ENCODE results near the gene FAM184A. TPM values are rescaled to one million over a fixed set of nuclear protein-coding genes. Genes with fewer than 3 reads are reported as not detected.
"Not testable (repeated sequence)": the region's sequence is repeated elsewhere in the genome, so short reads cannot be mapped to it uniquely, and the experiment has no call there.

FAM184A gene
- total and polyA plus RNA-seq, 8 donors = 1.8 to 6.4 (median 3.0) TPM

DNA sequence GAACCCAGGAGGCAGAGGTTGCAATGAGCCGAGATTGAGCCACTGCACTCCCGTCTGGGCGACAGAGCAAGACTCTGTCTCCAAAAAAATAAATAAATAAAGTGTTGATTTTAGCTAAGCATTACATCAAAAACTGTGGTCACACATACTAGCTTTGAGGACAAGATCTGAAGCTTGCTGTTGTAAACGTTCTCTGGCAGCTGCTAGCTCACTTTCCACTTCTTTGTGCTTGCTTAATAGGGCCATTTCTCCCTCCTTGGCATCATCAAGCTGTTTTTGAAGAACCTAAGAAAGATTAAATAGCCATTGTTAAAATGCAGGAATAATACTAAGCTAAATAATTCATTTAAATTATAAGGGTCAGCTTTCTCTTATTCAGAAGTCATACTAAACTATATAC lies 55.7 kb downstream of the FAM184A start:
- WGBS, 2 donors = 81 to 85% methylated on average over 4 of the region's 4 CpGs
- H3K9me3 ChIP-seq = no peaks in the 10 kb centered on the region
- ATAC-seq = no peak
- intact Hi-C loops (cut with DNase I) = no loop called here
- FAIRE-seq = no peak
- TF ChIP-seq, protein P1, sequence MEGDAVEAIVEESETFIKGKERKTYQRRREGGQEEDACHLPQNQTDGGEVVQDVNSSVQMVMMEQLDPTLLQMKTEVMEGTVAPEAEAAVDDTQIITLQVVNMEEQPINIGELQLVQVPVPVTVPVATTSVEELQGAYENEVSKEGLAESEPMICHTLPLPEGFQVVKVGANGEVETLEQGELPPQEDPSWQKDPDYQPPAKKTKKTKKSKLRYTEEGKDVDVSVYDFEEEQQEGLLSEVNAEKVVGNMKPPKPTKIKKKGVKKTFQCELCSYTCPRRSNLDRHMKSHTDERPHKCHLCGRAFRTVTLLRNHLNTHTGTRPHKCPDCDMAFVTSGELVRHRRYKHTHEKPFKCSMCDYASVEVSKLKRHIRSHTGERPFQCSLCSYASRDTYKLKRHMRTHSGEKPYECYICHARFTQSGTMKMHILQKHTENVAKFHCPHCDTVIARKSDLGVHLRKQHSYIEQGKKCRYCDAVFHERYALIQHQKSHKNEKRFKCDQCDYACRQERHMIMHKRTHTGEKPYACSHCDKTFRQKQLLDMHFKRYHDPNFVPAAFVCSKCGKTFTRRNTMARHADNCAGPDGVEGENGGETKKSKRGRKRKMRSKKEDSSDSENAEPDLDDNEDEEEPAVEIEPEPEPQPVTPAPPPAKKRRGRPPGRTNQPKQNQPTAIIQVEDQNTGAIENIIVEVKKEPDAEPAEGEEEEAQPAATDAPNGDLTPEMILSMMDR (IDR thresholded peaks at IDR 0.05) = no peak
- DNase-seq = no peak
- H3K27me3 ChIP-seq = no peaks in the 10 kb centered on the region
- H3K36me3 ChIP-seq = no peaks in the 10 kb centered on the region
- H3K27ac ChIP-seq = no peak overlapping the region
- H3K4me1 ChIP-seq = no peaks in the 10 kb centered on the region
- no peak overlapping the region for H3K4me3 ChIP-seq

DNA sequence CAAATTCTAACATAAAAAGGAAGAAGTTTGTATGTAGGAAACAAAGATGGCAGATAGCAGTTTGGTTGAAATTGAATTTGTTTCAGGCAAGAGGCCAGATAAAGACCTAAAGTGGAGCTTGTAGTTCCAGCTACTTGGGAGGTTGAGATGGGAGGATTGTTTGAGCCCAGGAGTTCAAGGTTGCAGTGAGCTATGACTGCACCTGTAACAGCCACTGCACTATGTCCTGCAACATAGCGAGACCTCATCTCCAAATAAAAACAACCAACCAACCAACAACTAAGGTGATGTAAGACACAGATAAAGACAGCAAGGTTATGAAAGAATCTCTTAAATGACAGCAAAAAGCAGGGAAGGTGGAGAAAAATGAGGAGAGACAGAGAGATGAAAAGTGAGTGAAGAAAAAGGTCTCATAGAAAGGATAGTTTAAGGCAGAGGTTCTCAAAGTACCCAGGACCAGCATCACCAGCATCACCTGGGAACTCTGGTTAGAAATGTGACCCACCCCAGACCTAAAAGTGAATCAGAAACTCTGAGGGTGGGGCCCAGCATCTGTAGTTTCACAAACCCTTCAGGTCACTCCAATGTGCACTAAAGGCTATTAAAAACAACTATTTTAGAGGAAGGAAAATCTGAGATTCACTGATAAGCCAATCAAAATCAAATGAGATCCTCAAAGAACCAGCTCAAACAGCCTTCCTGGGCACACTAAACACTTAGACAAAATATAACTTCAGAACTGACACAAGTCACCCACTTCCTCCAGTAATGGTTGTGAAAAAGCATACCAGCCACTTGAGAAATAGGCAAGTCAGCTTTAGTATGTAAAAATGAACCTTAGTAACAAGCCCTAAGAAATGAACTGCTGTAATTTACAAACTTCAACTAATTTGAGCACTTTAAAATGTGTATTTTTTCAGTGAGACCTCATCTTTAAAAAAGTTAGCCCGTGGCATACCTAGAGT lies 57.6 kb downstream of the FAM184A start:
- TF ChIP-seq, protein P1 (IDR thresholded peaks at IDR 0.05) = no peak
- Histone ChIP-seq H3K4me1 (no peaks in the 10 kb centered on the region), H3K27ac (no peak overlapping the region), H3K27me3 (no peaks in the 10 kb centered on the region), H3K9me3 (no peaks in the 10 kb centered on the region), H3K36me3 (no peaks in the 10 kb centered on the region), H3K4me3 (no peak overlapping the region)
- intact Hi-C loops (cut with DNase I) = no loop called here
- no peak for DNase-seq
- 97 to 100% methylated on average over 2 of the region's 2 CpGs for WGBS, 2 donors
- no peak for FAIRE-seq
- no peak for ATAC-seq

DNA sequence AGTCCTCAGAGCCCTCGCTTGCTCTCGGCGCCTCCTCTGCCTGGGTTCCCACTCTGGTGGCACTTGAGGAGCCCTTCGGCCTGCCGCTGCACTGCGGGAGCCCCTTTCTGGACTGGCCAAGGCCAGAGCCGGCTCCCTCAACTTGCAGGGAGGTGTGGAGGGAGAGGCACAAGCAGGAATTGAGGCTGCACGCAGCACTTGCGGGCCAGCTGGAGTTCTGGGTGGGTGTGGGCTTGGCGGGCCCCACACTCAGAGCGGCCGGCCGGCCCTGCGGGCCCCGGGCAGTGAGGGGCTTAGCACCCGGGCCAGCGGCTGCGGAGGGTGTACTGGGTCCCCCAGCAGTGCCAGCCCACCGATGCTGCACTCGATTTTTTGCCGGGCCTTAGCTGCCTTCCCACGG lies 63.3 kb downstream of the FAM184A start:
- H3K27me3 ChIP-seq; H3K9me3 ChIP-seq; FAIRE-seq; H3K36me3 ChIP-seq; H3K27ac ChIP-seq; H3K4me3 ChIP-seq; ATAC-seq; H3K4me1 ChIP-seq; intact Hi-C loops (cut with DNase I): not testable (repeated sequence)
- WGBS, 2 donors = 97 to 98% methylated on average over 22 of the region's 22 CpGs
- DNase-seq = peak in 1 of 6 donors; percentile 34

DNA sequence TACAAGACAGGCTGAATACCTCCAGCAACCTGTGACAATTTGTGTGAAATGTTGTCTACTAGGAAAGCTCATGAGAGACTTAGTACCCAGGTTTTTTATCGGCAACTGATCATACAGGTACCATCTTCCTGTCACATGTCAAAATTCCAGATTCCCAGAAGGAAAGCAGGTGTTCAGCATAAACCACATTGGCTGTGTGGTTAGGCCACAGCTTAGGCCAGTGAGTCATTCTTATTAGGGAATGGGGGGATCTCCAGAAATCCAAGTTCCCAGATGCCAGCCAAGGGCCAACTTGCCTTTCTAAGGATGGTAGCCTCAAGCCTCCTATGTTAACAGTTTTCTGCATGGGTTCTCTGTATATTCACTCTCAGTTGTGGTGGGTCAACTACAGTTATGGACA lies 65.9 kb downstream of the FAM184A start:
- H3K27me3 ChIP-seq = no peaks in the 10 kb centered on the region
- intact Hi-C loops (cut with DNase I) = no loop called here
- H3K9me3 ChIP-seq = no peaks in the 10 kb centered on the region
- H3K4me3 ChIP-seq = no peak overlapping the region
- H3K27ac ChIP-seq = no peak overlapping the region
- no peak for FAIRE-seq
- H3K36me3 ChIP-seq = peaks cover 0 to 9% (median 0%) of the 10 kb centered on the region in 3 donors
- no peaks in the 10 kb centered on the region for H3K4me1 ChIP-seq
- WGBS, 2 donors = 100% methylated on average over 1 of the region's 1 CpG
- DNase-seq = no peak
- ATAC-seq = no peak
- TF ChIP-seq, protein P1 (IDR thresholded peaks at IDR 0.05) = no peak

DNA sequence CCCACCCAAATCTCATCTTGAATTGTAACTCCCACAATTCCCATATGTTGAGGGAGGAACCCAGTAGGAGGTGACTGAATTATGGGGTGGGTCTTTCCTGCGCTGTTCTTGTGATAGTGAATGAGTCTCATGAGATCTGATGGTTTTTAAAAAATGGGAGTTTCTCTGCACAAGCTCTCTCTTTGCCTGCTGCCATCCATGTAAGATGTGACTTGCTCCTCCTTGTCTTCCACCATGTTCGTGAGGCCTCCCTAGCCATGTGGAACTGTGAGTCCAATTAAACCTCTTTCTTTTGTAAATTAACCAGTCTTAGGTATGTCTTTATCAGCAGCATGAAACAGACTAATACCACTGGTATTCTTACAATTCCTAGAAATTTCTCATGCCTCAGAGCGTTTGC lies 69.2 kb downstream of the FAM184A start:
- intact Hi-C loops (cut with DNase I); H3K27ac ChIP-seq; H3K27me3 ChIP-seq; H3K36me3 ChIP-seq; H3K9me3 ChIP-seq; DNase-seq; H3K4me3 ChIP-seq; ATAC-seq; FAIRE-seq; H3K4me1 ChIP-seq: not testable (repeated sequence)
- WGBS, 2 donors = 97 to 99% methylated on average over 3 of the region's 3 CpGs

DNA sequence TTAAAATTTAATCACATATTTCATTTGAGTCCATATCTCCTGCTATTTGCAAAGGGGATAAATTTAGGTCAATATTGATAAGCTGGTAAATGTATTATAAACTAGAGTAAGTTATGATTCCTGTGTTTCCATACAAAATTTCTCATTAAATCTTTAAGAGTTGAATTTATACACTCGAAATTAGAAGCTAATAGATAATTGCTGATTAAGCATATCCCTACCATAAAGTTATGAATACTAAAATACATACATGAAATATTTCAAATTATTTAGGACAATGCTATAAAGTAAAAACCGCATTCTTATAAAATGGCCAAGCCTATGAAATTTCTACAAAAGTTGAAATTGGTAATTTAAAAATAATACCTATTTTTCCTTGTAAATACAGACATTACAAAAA lies 71.5 kb downstream of the FAM184A start:
- TF ChIP-seq, protein P1 (IDR thresholded peaks at IDR 0.05) = no peak
- H3K9me3 ChIP-seq = no peaks in the 10 kb centered on the region
- DNase-seq = no peak
- no peaks in the 10 kb centered on the region for H3K27me3 ChIP-seq
- no peaks in the 10 kb centered on the region for H3K4me1 ChIP-seq
- H3K4me3 ChIP-seq = no peak overlapping the region
- 86 to 96% methylated on average over 2 of the region's 2 CpGs for WGBS, 2 donors
- intact Hi-C loops (cut with DNase I) = no loop called here
- peaks cover 0 to 9% (median 0%) of the 10 kb centered on the region in 3 donors for H3K36me3 ChIP-seq
- H3K27ac ChIP-seq = no peak overlapping the region
- peak; percentile 32 for FAIRE-seq
- no peak for ATAC-seq

Measured in pancreas (tissue), 10 donors.